Stimulated activated naive CD8-positive, alpha-beta T cell treated with anti-CD3 and anti-CD28 coated beads, Interleukin-15, amount 100 ng/mL, for 72 hours (primary cell): ENCODE results near the gene PKD1L1.
"Not testable (repeated sequence)": the region's sequence is repeated elsewhere in the genome, so short reads cannot be mapped to it uniquely, and the experiment has no call there.

Experiments used
- ATAC-seq: fragments of 150-1000 bp; cut with Tn5 transposase; 2 replicates; pipeline ENCODE4 v1.10.0; 2021; ENCODE audit warnings: mild to moderate bottlenecking, moderate library complexity
- DNase-seq, 2 donors: peaks; one replicate each; pipeline ENCODE4 v3.0.0; 2021 to 2022
- H3K27ac Mint-ChIP-seq, 2 donors: one replicate each; pipeline ENCODE4 v1.8.0; 2022; ENCODE audit warnings: mild to moderate bottlenecking in 2 of 2, mixed read lengths in 2 of 2, moderate library complexity in 2 of 2
- H3K27me3 Mint-ChIP-seq: one replicate; pipeline ENCODE4 v1.8.0; 2022; ENCODE audit warnings: mixed read lengths
- H3K4me1 Mint-ChIP-seq: one replicate; pipeline ENCODE4 v1.8.0; 2022; ENCODE audit warnings: mild to moderate bottlenecking, mixed read lengths
- H3K4me3 Mint-ChIP-seq, 2 donors: one replicate each; pipeline ENCODE4 v1.8.0; 2022; ENCODE audit warnings: mild to moderate bottlenecking in 2 of 2, mixed read lengths in 2 of 2, moderate library complexity in 1 of 2
- H3K9me3 Mint-ChIP-seq, 2 donors: one replicate each; pipeline ENCODE4 v1.8.0; 2022; ENCODE audit warnings: mixed read lengths in 2 of 2

The PKD1L1 gene

DNA sequence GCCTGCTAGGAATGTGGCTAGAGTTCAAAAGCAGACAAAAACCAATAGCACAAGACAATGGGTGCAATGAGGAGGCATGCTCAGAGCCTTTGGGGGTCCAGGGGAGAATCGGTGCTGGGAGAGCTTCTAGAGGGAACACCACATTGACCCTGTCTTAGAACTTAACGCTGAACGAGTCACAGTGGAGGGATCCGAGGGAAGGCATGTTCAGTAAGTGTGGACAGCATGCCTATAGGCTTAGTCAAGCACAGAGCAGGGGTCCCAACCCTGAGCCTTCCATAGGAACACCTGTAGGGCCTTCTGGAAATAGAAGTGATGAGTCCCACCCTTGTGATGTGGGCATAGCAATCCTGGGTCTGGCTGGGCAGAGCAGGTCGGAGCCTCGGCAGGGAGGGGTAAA, 148.7 kb downstream of the PKD1L1 start:
- DNase-seq (no peak), ATAC-seq (no peak)
- Mint-ChIP-seq H3K4me3 (no peak overlapping the region), H3K27me3 (no peaks in the 10 kb centered on the region), H3K4me1 (no peaks in the 10 kb centered on the region), H3K27ac (no peak overlapping the region), H3K9me3 (no peaks in the 10 kb centered on the region)

GRCh38 chr7:47796347-47796746, 151.9 kb downstream of the PKD1L1 start:
- Mint-ChIP-seq H3K9me3 (no peaks in the 10 kb centered on the region), H3K27me3 (peaks cover 8% of the 10 kb centered on the region), H3K4me3 (no peak overlapping the region), H3K27ac (no peak overlapping the region), H3K4me1 (no peaks in the 10 kb centered on the region)
- DNase-seq = no peak
- no peak for ATAC-seq

DNA sequence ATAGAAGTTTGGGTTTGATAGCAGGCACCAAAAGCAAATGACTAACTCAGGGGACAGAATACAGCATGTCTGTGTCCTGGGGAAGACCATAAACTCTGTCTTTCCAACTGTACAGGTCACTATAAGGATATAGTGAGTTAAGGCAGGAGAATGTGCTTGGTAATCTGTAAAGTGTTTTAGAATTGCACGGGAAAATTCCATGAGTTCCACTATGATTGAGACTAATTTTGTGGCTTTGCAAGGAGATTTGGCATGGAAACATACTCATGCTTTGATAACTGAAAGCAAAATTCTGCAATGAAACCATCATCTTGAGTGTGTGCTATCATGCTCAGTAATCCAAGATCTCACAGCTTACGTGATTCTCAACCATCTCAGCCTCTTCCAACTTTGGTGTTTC, 152.6 kb downstream of the PKD1L1 start:
- Mint-ChIP-seq H3K27ac (no peak overlapping the region), H3K4me3 (no peak overlapping the region), H3K9me3 (no peaks in the 10 kb centered on the region), H3K4me1 (no peaks in the 10 kb centered on the region), H3K27me3 (peaks cover 8% of the 10 kb centered on the region)
- DNase-seq (no peak), ATAC-seq (no peak)

DNA sequence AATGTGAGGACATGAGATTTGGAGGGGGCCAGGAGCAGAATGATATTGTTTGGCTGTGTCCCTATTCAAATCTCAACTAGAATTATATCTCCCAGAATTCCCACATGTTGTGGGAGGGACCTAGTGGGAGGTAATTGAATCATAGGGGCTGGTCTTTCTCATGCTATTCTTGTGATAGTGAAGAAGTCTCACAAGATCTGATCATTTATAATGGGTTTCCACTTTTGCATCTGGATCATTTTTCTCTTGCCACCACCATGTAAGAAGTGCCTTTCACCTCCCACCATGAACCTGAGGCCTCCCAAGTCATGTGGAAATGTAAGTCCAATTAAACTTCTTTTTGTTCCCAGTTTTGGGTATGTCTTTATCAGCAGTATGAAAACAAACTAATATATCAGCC, 153.1 kb downstream of the PKD1L1 start:
- not testable (repeated sequence) for H3K4me3 Mint-ChIP-seq, H3K4me1 Mint-ChIP-seq, H3K27me3 Mint-ChIP-seq, H3K27ac Mint-ChIP-seq, H3K9me3 Mint-ChIP-seq, ATAC-seq, DNase-seq

GRCh38 chr7:47794016-47794415, 154.2 kb downstream of the PKD1L1 start:
- H3K4me1 Mint-ChIP-seq = no peaks in the 10 kb centered on the region
- DNase-seq (no peak), ATAC-seq (no peak)
- H3K4me3 Mint-ChIP-seq = no peak overlapping the region
- H3K27me3 Mint-ChIP-seq = peaks cover 8% of the 10 kb centered on the region
- H3K9me3 Mint-ChIP-seq = no peaks in the 10 kb centered on the region
- no peak overlapping the region for H3K27ac Mint-ChIP-seq

DNA sequence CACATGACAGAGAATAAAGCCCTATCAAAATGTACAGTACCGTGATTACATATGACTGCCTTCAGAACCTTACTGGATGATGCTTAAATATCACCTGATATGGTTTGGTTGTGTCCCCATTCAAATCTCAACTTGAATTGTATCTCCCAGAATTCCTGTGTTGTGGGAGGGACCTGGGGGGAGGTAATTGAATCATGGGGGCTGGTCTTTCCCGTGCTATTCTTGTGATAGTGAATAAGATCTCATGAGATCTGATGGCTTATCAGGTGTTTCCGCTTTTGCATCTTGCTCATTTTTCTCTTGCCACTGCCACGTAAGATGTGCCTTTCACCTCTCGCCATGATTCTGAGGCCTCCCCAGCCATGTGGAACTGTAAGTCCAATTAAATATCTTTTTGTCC, 155.1 kb downstream of the PKD1L1 start:
- not testable (repeated sequence) for DNase-seq, ATAC-seq, H3K27ac Mint-ChIP-seq, H3K27me3 Mint-ChIP-seq, H3K4me1 Mint-ChIP-seq, H3K9me3 Mint-ChIP-seq, H3K4me3 Mint-ChIP-seq

DNA sequence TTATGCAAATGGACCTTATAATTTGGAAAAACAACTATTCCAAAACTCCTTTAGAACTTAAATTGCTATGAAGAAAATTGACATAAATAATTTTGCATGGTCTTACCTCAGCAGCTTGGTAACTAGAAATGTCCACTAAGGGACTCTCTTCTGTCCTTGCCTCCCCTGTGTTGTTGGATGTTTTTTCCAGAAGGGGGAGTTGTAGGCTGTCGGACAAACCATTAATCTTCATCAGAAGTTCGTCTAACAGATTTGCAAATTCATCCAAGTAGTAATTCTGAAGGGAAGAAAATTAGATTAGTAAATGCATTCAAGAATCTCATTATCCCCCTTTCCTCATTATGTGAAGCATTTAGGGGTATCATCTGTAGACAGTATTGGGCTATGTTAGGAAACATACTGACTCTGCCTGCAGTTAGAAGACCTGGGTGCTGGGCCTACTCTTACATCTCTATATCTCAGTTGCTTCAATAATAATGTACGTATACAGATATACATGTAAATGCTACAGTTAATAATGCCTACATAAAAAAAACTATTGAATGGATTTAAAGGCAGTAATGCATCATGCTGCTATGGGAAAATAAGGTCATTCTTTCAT, 155.6 kb downstream of the PKD1L1 start:
- Mint-ChIP-seq H3K27ac (no peak overlapping the region), H3K9me3 (no peaks in the 10 kb centered on the region), H3K4me1 (no peaks in the 10 kb centered on the region), H3K4me3 (no peak overlapping the region), H3K27me3 (peaks cover 8% of the 10 kb centered on the region)
- no peak for DNase-seq
- ATAC-seq = no peak

DNA sequence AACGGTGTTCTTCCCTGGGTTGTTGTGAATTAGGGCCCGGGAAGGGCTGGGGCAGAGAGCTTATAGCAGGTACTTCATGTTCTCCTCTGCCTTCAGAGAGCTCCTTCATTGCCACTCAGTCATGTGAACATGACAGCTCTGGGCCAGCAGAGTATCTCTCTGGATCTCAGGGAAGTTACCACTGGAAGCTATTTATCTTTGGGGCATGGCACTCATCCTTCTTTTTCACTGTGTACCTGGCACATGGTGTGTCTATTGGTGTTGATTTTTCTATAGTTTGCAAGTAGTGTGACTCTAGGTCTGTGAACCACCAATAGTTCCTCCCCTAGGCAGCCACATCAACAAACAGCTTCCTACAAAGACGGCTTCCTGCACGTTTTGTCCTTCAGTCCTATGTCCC, 156.6 kb downstream of the PKD1L1 start:
- no peaks in the 10 kb centered on the region for H3K4me1 Mint-ChIP-seq

DNA sequence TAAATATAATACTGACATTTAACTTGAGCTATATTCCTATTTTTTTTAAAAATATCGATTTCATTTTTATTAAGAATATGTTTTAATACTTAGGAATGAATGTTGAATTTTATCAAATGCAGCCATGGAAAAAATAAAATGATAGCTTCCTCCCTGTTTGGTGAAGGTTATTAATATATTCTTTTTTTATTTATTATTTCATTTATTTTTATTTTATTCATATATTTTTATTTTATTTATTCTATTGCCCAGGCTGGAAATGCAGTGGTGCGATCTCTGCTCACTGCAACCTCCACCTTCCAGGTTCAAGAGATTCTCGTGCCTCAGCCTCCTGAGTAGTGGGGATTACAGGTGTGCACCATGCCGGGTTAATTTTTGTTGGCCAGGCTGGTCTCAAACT, 160.2 kb downstream of the PKD1L1 start:
- no peak for DNase-seq
- H3K27me3 Mint-ChIP-seq = no peaks in the 10 kb centered on the region
- H3K4me1 Mint-ChIP-seq = no peaks in the 10 kb centered on the region
- H3K27ac Mint-ChIP-seq = no peak overlapping the region
- no peaks in the 10 kb centered on the region for H3K9me3 Mint-ChIP-seq
- ATAC-seq = no peak
- no peak overlapping the region for H3K4me3 Mint-ChIP-seq

More for the DNA sequence above, 156.6 kb downstream of the PKD1L1 start:
- Mint-ChIP-seq H3K27me3 (peaks cover 8% of the 10 kb centered on the region), H3K27ac (no peak overlapping the region), H3K9me3 (no peaks in the 10 kb centered on the region), H3K4me3 (no peak overlapping the region)
- DNase-seq (no peak), ATAC-seq (no peak)

DNA sequence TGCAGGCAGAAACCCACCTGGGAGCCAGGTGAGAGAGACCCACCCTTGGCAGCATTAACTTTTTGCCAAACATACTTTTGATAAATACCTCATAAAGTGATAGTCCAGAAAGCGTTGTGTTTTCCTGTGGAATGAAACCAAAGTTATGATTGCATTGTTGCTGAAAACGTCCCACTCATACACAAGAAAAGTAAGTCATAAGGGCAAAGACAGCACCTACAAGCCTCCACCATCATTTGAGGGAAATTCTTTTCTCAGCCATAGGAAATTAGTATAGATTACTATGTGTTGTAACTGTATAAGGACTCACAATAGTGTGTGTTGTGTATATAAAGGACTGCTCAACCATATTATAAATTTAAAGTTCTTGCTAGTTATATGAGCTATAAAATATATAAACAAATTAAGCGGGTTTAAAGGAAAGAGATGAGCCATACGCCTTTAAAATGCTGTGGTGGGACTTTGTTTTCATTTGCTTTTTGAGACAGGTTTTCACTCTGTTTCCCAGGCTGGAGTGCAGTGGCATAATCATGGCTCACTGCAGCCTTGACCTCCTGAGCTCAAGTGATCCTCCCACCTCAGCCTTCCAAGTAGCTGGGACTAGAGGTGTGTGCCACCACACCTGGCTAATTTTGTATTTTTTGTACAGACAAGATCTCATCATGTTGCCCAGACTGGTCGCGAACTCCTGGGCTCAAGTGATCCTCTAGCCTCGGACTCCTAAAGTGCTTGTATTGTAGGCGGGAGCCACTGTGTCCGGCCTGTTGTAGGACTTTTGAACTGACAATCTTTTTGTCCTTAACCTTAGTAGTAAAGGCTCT, 160.8 kb downstream of the PKD1L1 start:
- no peak overlapping the region for H3K27ac Mint-ChIP-seq
- H3K4me1 Mint-ChIP-seq = no peaks in the 10 kb centered on the region
- no peaks in the 10 kb centered on the region for H3K27me3 Mint-ChIP-seq
- no peak overlapping the region for H3K4me3 Mint-ChIP-seq
- ATAC-seq (no peak), DNase-seq (no peak)
- H3K9me3 Mint-ChIP-seq = no peaks in the 10 kb centered on the region

DNA sequence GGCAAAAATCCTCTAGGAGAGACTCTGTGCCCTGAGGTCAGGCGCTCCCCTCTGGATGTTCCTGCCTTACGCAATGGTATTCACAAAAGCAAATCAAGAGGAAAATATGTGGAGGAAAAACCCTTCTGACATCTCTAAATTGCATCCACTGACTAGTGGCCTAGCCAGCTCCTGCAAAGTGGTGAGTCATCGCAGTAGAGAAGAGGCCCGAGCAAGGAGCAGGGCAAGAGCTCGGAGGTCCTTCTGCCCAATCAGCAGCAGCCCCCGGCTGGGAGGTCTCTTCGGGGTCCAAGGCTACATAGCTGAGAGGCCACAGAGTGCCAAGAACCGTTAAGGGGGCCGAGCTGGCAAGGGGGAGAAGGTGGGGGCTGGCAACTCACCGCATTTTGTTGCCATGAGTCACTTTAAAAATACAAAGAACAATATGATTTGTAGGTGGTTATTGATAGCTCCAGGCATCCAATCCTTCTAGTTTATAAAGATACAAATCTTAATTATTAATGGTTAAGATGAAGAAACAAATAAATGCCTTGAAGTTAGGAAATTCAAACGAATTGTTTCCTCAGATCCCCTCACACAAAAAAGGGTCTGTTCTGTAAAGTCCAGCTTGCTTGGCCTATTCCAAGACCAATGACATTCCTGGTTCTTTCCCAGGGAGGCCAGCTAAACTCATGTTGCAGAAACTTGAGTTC, 161.6 kb downstream of the PKD1L1 start:
- H3K4me1 Mint-ChIP-seq = no peaks in the 10 kb centered on the region
- H3K27me3 Mint-ChIP-seq = peaks cover 3% of the 10 kb centered on the region
- H3K9me3 Mint-ChIP-seq = no peaks in the 10 kb centered on the region
- ATAC-seq (no peak), DNase-seq (no peak)
- H3K4me3 Mint-ChIP-seq = no peak overlapping the region
- no peak overlapping the region for H3K27ac Mint-ChIP-seq

GRCh38 chr7:47785923-47786556, 162.2 kb downstream of the PKD1L1 start:
- Mint-ChIP-seq H3K4me3 (no peak overlapping the region), H3K27me3 (peaks cover 5% of the 10 kb centered on the region), H3K4me1 (no peaks in the 10 kb centered on the region), H3K27ac (peak overlapping the region in 1 of 2 donors; percentile 77), H3K9me3 (no peaks in the 10 kb centered on the region)
- DNase-seq (no peak), ATAC-seq (no peak)

- Mint-ChIP-seq H3K9me3 (no peaks in the 10 kb centered on the region), H3K4me3 (no peak overlapping the region), H3K4me1 (no peaks in the 10 kb centered on the region), H3K27me3 (peaks cover 5% of the 10 kb centered on the region), H3K27ac (no peak overlapping the region)
- ATAC-seq (no peak), DNase-seq (no peak)
Observed at GRCh38 chr7:47783456-47784223, 164.6 kb downstream of the PKD1L1 start.

DNA sequence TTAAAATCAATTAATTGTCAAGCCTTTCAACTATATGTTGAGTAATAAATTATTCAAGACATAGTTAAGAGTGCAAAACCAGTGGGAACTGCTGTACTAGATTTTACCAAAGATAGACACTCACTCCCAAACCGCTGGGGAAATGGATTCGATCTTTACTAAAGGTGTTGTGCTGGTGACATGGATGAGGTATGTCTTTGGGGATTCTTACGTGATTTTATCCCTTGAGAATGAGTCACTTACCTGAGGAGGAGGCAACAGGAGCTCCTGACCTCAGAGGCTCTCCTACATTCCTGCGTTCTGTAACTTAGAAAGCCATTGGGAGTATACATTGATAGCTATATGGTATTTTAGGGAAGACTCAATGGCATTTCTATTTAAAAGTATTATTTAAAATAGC, 165.5 kb downstream of the PKD1L1 start:
- no peak overlapping the region for H3K27ac Mint-ChIP-seq
- DNase-seq (no peak), ATAC-seq (no peak)
- H3K27me3 Mint-ChIP-seq = peaks cover 5% of the 10 kb centered on the region
- no peaks in the 10 kb centered on the region for H3K9me3 Mint-ChIP-seq
- no peaks in the 10 kb centered on the region for H3K4me1 Mint-ChIP-seq
- no peak overlapping the region for H3K4me3 Mint-ChIP-seq

GRCh38 chr7:47782022-47782421, 166.2 kb downstream of the PKD1L1 start:
- ATAC-seq = no peak
- no peak overlapping the region for H3K27ac Mint-ChIP-seq
- no peaks in the 10 kb centered on the region for H3K9me3 Mint-ChIP-seq

More at GRCh38 chr7:47782022-47782421, 166.2 kb downstream of the PKD1L1 start:
- H3K4me1 Mint-ChIP-seq = no peaks in the 10 kb centered on the region
- no peak for DNase-seq
- no peak overlapping the region for H3K4me3 Mint-ChIP-seq
- peaks cover 5% of the 10 kb centered on the region for H3K27me3 Mint-ChIP-seq
